Stomach smooth muscle (tissue), 2 donors: ENCODE data around the gene GNAZ.
A peak's percentile ranks its signal among the peaks of the same experiment; 100 is the strongest.
"Not testable (repeated sequence)": the region's sequence is repeated elsewhere in the genome, so short reads cannot be mapped to it uniquely, and the experiment has no call there.

Experiments
- H3K27ac ChIP-seq: one replicate; pipeline ENCODE4 v1.7.0; 2013; ENCODE audit warnings: mild to moderate bottlenecking, low read length, inconsistent platforms
- H3K27me3 ChIP-seq, 2 donors: one replicate each; pipeline ENCODE4 v1.7.0; 2013; ENCODE audit warnings: low read length in 2 of 2; ENCODE audit not compliant: insufficient read depth in 2 of 2, control insufficient read depth in 1 of 2
- H3K36me3 ChIP-seq, 2 donors: one replicate each; pipeline ENCODE4 v1.7.0; 2013; ENCODE audit warnings: low read length in 2 of 2; ENCODE audit not compliant: control insufficient read depth in 2 of 2, insufficient read depth in 2 of 2
- H3K4me1 ChIP-seq: one replicate; pipeline ENCODE4 v1.7.0; 2013; ENCODE audit warnings: low read length; ENCODE audit not compliant: control insufficient read depth, insufficient read depth
- H3K4me3 ChIP-seq, 2 donors: one replicate each; pipeline ENCODE4 v1.7.0; 2013; ENCODE audit warnings: low read length in 2 of 2
- H3K9ac ChIP-seq, 2 donors: one replicate each; pipeline ENCODE4 v1.7.0; 2013; ENCODE audit warnings: low read length in 2 of 2, mild to moderate bottlenecking in 1 of 2
- H3K9me3 ChIP-seq, 2 donors: one replicate each; pipeline ENCODE4 v1.7.0; 2013; ENCODE audit warnings: low read length in 2 of 2; ENCODE audit not compliant: control insufficient read depth in 2 of 2
- donor health status: healthy.
- donor health status: Pancreatic carcinoma.

The GNAZ gene

DNA sequence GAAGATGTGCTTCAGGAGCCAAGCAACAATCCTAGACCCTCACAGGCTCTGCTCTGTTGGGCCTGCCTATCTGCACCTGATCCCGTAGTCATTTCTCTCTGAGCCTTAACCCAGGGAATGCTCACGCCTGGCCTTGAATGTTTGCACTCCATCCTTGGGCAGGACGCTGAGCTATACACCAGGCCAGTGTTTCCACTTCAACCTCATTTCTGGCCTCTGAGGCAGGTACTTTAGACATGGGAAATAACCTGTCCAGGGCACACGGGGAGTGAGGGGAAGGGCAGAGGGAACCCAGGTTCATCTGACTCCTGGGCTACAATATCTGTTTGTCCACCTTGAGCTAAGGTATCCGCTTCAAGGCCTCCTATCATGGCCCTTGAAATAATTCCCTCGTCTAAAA lies 61.6 kb downstream of the GNAZ start:
- no peak overlapping the region for H3K27ac ChIP-seq

DNA sequence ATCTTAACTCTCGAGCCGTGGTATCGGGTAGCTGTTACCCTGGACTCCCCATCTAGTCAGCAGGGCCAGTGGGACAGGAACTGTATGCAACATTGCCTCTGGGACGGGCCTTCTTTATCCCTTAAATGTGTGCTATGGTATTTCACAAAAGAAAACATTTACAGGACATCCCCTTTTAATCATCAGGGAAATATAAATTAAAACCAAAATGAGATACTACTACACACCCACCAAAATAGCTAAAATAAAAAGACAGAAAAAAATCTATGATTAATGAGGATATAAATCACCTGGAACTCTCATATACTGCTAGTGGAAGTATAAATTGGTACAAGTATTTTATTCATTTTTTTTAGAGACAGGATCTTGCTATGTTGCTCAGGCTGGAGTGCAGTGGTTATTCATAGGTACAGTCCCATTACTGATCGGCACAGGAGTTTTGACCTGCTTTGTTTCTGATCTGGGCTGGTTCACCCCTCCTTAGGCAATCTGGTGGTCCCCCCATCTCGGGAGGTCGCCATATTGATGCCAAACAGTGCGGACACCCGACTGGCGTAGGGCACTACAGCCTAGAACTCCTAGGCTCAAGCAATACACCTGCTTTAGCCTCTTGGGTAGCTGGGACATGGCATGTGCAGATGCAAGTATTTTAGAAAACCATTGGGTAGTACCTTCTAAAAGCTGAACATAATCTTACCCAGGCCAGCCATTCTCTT lies 62.2 kb downstream of the GNAZ start:
- Histone ChIP-seq H3K4me1 (peaks cover 10% of the 10 kb centered on the region), H3K9me3 (no peaks in the 10 kb centered on the region), H3K27me3 (no peaks in the 10 kb centered on the region), H3K4me3 (no peak overlapping the region), H3K9ac (no peak overlapping the region), H3K27ac (no peak overlapping the region), H3K36me3 (no peaks in the 10 kb centered on the region)

More for the DNA sequence above, 61.6 kb downstream of the GNAZ start:
- no peaks in the 10 kb centered on the region for H3K27me3 ChIP-seq
- peaks cover 10% of the 10 kb centered on the region for H3K4me1 ChIP-seq
- no peaks in the 10 kb centered on the region for H3K36me3 ChIP-seq
- no peak overlapping the region for H3K9ac ChIP-seq
- no peak overlapping the region for H3K4me3 ChIP-seq
- H3K9me3 ChIP-seq: no peaks in the 10 kb centered on the region

DNA sequence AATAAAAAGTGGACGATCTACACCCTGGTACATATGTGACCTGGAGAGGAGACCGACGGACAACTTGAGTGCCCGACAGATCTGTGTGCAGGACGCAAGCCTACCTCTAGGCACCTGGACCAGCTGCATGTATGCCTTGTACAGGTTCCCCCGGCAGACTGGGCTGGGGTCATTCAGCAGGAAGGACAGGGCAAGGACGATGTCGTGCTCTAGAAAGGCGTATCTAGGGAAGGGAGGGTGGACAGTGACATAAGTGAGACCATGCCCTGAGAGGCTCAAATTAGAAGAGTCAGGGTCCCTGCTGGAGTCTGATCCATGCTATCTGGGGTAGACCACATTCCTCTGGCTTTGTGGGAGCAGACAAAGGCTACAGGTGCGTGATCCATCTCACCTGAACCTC lies 63.6 kb downstream of the GNAZ start:
- Histone ChIP-seq H3K4me1 (peaks cover under 1% of the 10 kb centered on the region), H3K27me3 (no peaks in the 10 kb centered on the region), H3K27ac (no peak overlapping the region), H3K36me3 (no peaks in the 10 kb centered on the region), H3K9ac (no peak overlapping the region), H3K9me3 (no peaks in the 10 kb centered on the region), H3K4me3 (no peak overlapping the region)

DNA sequence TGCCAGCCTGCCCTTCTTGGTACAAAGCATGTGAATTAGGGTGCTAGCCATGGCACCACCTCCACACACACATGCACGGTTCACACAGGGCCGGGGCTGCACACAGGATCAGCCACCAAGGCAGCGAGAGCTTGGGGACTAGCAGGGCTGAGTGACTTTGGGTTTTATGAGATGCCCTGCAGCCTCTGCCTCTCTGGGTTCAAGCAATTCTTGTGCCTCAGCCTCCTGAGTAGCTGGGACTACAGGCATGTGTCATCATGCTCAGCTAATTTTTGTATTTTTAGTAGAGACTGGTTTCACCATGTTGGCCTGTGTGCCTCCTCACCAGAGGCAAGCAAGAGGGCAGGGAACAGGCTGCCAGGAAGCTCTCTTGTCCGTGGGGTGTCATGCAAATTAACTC lies 66.7 kb downstream of the GNAZ start:
- not testable (repeated sequence) for H3K4me1 ChIP-seq, H3K27ac ChIP-seq, H3K4me3 ChIP-seq, H3K9me3 ChIP-seq, H3K27me3 ChIP-seq, H3K36me3 ChIP-seq, H3K9ac ChIP-seq

DNA sequence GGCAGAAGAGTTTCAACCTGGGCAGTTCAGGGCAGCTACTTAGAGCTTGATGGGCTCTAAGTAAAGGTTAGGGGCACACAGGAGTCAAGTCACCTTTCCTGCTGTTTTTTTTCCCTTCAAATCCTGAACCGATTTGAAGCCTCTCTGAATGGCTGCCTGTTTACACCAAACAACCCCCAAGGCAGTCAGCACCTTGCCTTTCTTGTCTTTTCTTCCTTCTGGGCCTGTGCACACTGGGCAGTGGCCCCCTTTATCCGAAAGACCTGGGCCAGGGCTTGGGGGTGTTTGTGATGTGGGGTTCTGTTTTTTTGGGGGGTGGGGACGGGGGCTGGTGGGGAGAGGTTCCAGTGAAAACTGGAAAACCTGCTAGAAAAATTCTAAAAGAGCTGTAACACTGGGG lies 67.1 kb downstream of the GNAZ start:
- Histone ChIP-seq H3K4me1 (peaks cover 12% of the 10 kb centered on the region), H3K9ac (no peak overlapping the region), H3K36me3 (no peaks in the 10 kb centered on the region), H3K4me3 (no peak overlapping the region), H3K9me3 (no peaks in the 10 kb centered on the region), H3K27ac (no peak overlapping the region), H3K27me3 (no peaks in the 10 kb centered on the region)

DNA sequence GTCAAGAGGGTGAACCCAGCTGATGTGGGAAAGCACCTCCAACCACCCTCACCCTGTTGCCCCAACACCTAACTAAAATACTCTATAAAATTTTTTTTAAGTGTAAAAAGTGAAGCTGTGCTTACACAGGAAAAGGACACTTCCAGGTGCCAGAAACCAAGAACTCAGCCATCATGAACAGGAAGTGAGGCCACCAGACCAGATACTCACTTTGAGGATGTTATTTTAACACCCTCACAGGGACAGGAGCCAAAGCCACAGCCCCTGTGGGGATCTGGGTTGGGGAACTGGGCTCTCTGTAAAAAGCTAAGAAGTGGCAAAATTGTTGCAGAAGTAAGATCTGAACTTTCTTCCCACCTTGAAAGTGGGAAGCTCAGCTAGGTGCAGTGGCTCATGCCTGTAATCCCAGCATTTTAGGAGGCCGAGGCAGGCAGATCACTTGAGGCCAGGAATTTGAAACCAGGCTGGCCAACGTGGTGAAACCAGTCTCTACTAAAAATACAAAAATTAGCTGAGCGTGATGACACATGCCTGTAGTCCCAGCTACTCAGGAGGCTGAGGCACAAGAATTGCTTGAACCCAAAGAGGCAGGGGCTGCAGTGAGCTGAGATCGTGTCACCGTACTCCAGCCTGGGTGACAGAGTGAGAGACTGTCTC lies 67.7 kb downstream of the GNAZ start:
- Histone ChIP-seq H3K9me3 (no peaks in the 10 kb centered on the region), H3K9ac (no peak overlapping the region), H3K27me3 (no peaks in the 10 kb centered on the region), H3K27ac (no peak overlapping the region), H3K4me1 (peaks cover 13% of the 10 kb centered on the region), H3K4me3 (no peak overlapping the region), H3K36me3 (no peaks in the 10 kb centered on the region)

DNA sequence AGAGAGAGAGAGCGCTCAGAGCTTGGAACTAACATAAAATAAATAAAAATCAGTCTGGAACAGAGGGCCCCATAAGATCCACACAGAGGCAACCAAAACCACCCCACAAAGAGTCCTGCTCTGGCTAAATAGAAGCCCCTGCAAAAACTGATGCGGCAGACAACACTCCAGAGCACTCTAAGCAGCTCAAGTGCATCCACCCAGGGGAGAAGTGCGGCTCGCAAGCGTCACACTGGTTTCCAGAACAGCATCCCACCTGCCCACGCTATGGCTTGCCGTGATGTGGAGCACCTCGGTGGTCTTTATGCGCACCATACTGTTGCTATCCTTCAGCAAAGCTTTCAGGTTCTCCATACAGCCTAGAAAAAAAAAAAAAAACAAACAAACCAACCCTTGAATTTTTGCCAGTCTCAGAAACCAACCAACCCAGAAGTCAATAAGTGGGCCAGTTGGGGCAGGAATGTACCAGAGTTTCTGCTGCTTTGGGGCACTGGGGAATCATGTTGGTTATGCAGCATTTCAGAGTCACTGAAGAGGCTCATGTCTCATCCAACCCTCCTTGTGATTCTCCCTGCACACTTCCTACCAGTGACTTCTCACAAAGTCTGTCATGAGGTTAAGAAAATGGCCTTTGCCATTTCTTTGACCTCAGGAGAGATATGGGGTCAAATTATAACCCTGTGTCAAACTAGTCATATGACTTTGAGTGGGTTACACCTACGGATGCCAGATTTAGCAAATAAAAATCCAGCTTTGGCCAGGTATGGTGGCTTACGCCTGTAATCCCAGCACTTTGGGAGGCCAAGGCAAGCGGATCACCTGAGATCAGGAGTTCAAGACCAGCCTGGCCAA lies 68.5 kb downstream of the GNAZ start:
- Histone ChIP-seq H3K27me3 (no peaks in the 10 kb centered on the region), H3K36me3 (no peaks in the 10 kb centered on the region), H3K9me3 (no peaks in the 10 kb centered on the region), H3K9ac (no peak overlapping the region), H3K4me1 (peaks cover 13% of the 10 kb centered on the region), H3K27ac (no peak overlapping the region), H3K4me3 (no peak overlapping the region)

DNA sequence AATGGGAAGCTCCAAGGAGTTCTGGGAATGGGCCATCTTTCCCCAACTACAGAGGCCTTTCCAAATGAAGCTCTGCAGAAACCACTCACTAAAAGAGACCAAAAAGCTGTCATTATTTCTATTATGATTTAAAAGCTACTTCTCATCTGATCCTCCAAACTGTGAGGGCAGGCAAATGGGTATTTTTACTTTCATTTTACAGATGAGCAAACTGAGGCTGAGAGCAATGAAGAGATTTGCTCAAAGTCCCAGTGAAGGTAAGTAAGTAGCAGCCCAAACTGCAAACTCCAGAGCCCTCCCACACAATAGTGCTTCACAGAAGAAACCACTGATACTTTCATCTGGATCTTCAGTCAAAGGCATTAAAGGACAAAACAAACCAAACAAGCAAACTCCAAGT lies 70.1 kb downstream of the GNAZ start:
- Histone ChIP-seq H3K27ac (no peak overlapping the region), H3K27me3 (no peaks in the 10 kb centered on the region), H3K36me3 (no peaks in the 10 kb centered on the region), H3K9me3 (no peaks in the 10 kb centered on the region), H3K4me1 (peaks cover 18% of the 10 kb centered on the region), H3K9ac (no peak overlapping the region), H3K4me3 (no peak overlapping the region)

DNA sequence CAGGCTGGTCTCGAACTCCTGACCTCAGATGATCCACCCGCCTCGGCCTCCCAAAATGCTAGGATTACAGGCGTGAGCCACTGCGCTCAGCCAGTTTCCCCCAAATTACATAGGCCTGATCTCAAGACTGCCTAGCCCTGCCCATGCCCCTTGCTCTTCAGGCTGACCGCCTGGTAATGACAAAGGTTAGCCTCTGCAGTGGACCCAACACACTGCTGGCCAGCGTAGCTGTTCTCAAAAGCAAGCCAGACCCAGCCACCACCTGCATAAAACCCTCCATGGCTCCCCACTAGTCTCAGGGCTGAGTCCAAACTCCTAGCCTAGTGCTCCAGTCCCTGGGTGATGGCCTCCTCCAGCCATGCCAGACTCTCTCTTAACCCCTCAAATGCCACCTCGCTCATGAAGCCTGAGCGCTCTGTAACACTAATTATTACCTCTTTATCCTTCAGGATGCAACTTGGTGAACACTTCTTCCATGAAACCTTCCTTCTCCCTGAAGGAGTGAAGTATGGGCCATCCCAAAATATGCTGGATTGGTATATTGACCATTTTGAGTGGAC lies 72.3 kb downstream of the GNAZ start:
- peaks cover 27% of the 10 kb centered on the region for H3K4me1 ChIP-seq
- H3K36me3 ChIP-seq: no peaks in the 10 kb centered on the region
- H3K9me3 ChIP-seq: no peaks in the 10 kb centered on the region
- H3K27me3 ChIP-seq: no peaks in the 10 kb centered on the region
- peak overlapping the region in 1 of 2 donors; percentile 70 for H3K4me3 ChIP-seq
- H3K9ac ChIP-seq: no peak overlapping the region
- H3K27ac ChIP-seq: no peak overlapping the region

DNA sequence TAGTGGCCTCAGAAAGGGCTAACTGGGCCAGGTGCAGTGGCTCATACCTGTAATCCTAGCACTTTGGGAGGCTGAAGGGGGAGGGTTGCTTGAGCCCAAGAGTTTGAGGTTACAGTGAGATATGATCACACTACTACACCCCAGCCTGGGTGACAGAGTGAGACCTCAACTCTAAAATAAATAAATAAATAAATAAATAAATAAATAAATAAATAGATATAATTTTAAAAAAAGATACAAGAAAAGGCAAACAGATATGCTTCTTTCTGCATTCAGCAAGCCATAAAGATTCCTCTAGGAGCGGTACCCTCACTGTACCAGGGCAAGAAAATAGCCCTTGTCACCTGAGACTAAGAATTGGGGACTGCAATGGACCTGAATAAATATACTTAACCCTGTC lies 72.8 kb downstream of the GNAZ start:
- H3K9me3 ChIP-seq: no peaks in the 10 kb centered on the region
- no peaks in the 10 kb centered on the region for H3K27me3 ChIP-seq
- H3K4me3 ChIP-seq: no peak overlapping the region
- H3K36me3 ChIP-seq: no peaks in the 10 kb centered on the region
- H3K27ac ChIP-seq: no peak overlapping the region
- H3K9ac ChIP-seq: no peak overlapping the region
- H3K4me1 ChIP-seq: peaks cover 32% of the 10 kb centered on the region
